T-cell (primary cell): ENCODE measurements around the gene PRDM10. TPM values are rescaled to one million over a fixed set of nuclear protein-coding genes. Genes with fewer than 3 reads are reported as not detected.

Source experiments
- ATAC-seq, 4 experiments: fragments of 200-7000 bp in 3 of 4; fragments of 150-1000 bp in 1 of 4; cut with Tn5 transposase; replicated peaks in 1 of 4; 1 replicate in 3 of 4; 2 replicates in 1 of 4; pipeline ENCODE4 v1.10.0; 2021; ENCODE audit warnings: moderate library complexity in 3 of 4, mild to moderate bottlenecking in 2 of 4, moderate number of reproducible peaks in 1 of 4
- CTCF ChIA-PET, 2 donors: fragments of 300-600 bp; sonication (Branson Sonifier 250); formaldehyde crosslinking; loops; one replicate each; lab custom pipeline; 2022; ENCODE audit warnings: antibody characterized with exemption in 2 of 2; lab: Charles Lee
- POLR2A ChIA-PET, 2 donors: fragments of 300-600 bp; sonication (Branson Sonifier 250); formaldehyde crosslinking; loops; one replicate each; lab custom pipeline; 2022; ENCODE audit warnings: antibody characterized with exemption in 2 of 2; lab: Charles Lee
- DNase-seq, 35 experiments: peaks; one replicate each; pipeline versions ENCODE4 v3.0.0 to v3.0.0-alpha.2; 2013 to 2023
- H3K27ac ChIP-seq: one replicate; pipeline ENCODE4 v1.5.1; 2013; ENCODE audit warnings: low read length
- H3K27me3 ChIP-seq, 2 experiments: replicated peaks in 1 of 2; 1 replicate in 1 of 2; 2 replicates in 1 of 2; pipeline versions ENCODE4 v1.6.1 to v1.7.0; 2013; ENCODE audit warnings: low read length in 1 of 2, mixed read lengths in 1 of 2; ENCODE audit not compliant: control insufficient read depth in 2 of 2, insufficient read depth in 2 of 2; ENCODE audit errors: extremely low read depth in 1 of 2
- H3K36me3 ChIP-seq, 2 donors: 1 replicate in 1 of 2; 2 replicates in 1 of 2; pipeline versions ENCODE4 v1.6.1 to v1.7.0; 2013; ENCODE audit warnings: low read length in 1 of 2; ENCODE audit not compliant: control insufficient read depth in 2 of 2, insufficient read depth in 1 of 2; ENCODE audit errors: extremely low read depth in 1 of 2
- H3K4me1 ChIP-seq, 2 experiments: 1 replicate in 1 of 2; 2 replicates in 1 of 2; pipeline versions ENCODE4 v1.6.1 to v1.7.0; 2013; ENCODE audit warnings: low read length in 2 of 2, mixed read lengths in 1 of 2; ENCODE audit not compliant: insufficient read depth in 2 of 2, control insufficient read depth in 1 of 2; ENCODE audit errors: extremely low read depth in 1 of 2
- H3K4me3 ChIP-seq, 2 donors: 1 replicate in 1 of 2; 2 replicates in 1 of 2; pipeline versions ENCODE4 v1.5.1 to v1.7.0; 2013; ENCODE audit warnings: mild to moderate bottlenecking in 2 of 2, low read length in 1 of 2, moderate library complexity in 1 of 2; ENCODE audit not compliant: control insufficient read depth in 1 of 2; ENCODE audit errors: extremely low read depth in 1 of 2
- H3K9me3 ChIP-seq: 2 replicates; pipeline ENCODE4 v1.7.0; 2013
- H3K27ac Mint-ChIP-seq, 2 donors: one replicate each; pipeline ENCODE4 v1.8.0; 2020 to 2021; ENCODE audit warnings: mild to moderate bottlenecking in 2 of 2, mixed read lengths in 2 of 2
- H3K27me3 Mint-ChIP-seq, 2 donors: one replicate each; pipeline ENCODE4 v1.8.0; 2021 to 2022; ENCODE audit warnings: mixed read lengths in 2 of 2
- H3K36me3 Mint-ChIP-seq: one replicate; pipeline ENCODE4 v1.8.0; 2021; ENCODE audit warnings: mixed read lengths
- H3K4me1 Mint-ChIP-seq, 3 donors: one replicate each; pipeline ENCODE4 v1.8.0; 2020 to 2022; ENCODE audit warnings: mixed read lengths in 3 of 3, mild to moderate bottlenecking in 1 of 3
- H3K4me3 Mint-ChIP-seq, 3 donors: one replicate each; pipeline ENCODE4 v1.8.0; 2020 to 2022; ENCODE audit warnings: mild to moderate bottlenecking in 3 of 3, mixed read lengths in 3 of 3, moderate library complexity in 3 of 3
- H3K9me3 Mint-ChIP-seq, 3 donors: one replicate each; pipeline ENCODE4 v1.8.0; 2020 to 2022; ENCODE audit warnings: mixed read lengths in 3 of 3
- WGBS: methylation state at CpG from one replicate; pipeline ENCODE4 v1.1.5; 2013; ENCODE audit warnings: missing lambda C conversion rate; ENCODE audit not compliant: insufficient coverage; 5-methylcytosine and 5-hydroxymethylcytosine counted together
- total RNA-seq, 35 experiments: library from RNA in 6 of 35; stranded (reverse) in 6 of 35; fragments of 120-200 nt in 1 of 35; gene quantifications; one replicate each; pipeline versions ENCODE4 v1.2.1 to v1.2.4 and lab custom pipeline; 2013 to 2026

PRDM10 gene
- total RNA-seq, 5 donors from 2014 or later (not counting 1 experiment from before 2014, with no cell fraction given): 10.0 to 15.6 (median 14.2) TPM

DNA sequence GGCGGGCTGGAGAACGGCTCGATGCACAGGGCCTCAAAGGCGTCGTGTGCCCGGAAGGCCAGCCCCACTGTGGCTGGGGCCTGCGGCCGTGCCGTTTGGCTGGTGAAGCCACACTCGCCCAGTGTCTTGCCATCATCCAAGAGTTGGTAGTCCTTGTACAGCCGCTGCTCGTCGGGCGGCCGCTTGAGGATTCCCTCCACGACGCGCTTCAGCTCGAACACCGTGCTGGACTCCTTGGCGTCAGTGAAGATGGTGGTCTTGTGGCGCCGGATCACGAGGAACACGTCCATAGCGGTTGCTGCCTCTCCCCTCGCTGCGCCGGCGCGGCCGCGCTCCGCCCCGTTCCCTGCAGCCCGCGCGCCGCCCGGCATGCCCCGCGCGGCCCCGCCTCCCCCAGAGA, 30.3 kb upstream of the PRDM10 start:
- Histone ChIP-seq H3K4me3 (no peak overlapping the region), H3K4me1 (no peaks in the 10 kb centered on the region), H3K36me3 (no peaks in the 10 kb centered on the region), H3K27me3 (peaks cover 0 to 4% of the 10 kb centered on the region in 2 experiments), H3K9me3 (no peaks in the 10 kb centered on the region), H3K27ac (no peak overlapping the region)
- DNase-seq (no peak), ATAC-seq (no peak)
- Mint-ChIP-seq H3K27ac (no peak overlapping the region), H3K9me3 (no peaks in the 10 kb centered on the region), H3K36me3 (no peaks in the 10 kb centered on the region), H3K4me1 (no peaks in the 10 kb centered on the region), H3K4me3 (no peak overlapping the region), H3K27me3 (peaks cover 5 to 8% of the 10 kb centered on the region in 2 donors)
- POLR2A ChIA-PET: interaction anchor here in 1 of 2 donors (0.6 kb wide), 1 partner anchor 9 kb away, joined by 4 read pairs; no protein-coding TSS in a partner anchor
- CTCF ChIA-PET: interaction anchor here in 1 of 2 donors (0.7 kb wide), 1 partner anchor 130 kb away, joined by 6 read pairs; no protein-coding TSS in a partner anchor
- WGBS: 91% methylated on average over 20 of the region's 44 CpGs

DNA sequence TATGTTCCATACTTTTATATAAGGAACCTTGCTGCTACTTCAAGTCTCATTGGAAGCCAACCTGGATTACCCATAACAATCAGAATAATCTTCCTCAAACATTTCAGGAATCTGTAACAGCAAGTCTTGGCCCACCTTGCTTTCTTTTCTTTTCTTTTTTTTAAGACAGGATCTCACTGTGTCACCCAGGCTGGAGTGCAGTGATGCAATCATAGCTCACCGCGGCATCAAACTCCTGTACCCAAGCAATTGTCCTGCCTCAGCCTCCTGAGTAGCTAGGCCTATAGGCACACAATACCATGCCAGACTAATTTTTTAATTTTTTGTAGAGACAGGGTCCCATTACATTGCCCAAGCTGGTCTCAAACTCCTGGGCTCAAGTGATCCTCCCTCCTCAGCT, 29.3 kb upstream of the PRDM10 start:
- peaks cover 3 to 8% of the 10 kb centered on the region in 2 donors for H3K27me3 Mint-ChIP-seq

DNA sequence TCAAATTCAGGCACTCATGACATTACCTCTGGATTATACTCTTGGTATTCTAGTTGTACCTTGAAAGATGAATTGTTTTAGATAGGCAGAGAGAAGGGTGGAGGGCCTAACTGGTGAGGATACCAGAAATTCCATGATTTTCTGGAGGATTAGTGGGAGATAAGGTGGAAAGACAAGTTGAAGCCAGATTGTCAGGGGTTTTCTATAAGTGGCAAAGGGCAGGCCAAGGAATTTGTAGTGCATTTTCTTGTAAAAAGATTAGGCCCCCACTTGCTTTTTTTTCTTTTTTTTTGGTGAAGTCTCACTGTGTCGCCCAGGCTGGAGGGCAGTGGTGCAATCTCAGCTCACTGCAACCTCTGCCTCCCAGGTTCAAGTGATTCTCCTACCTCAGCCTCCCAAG, 28.4 kb upstream of the PRDM10 start:
- H3K36me3 Mint-ChIP-seq: no peaks in the 10 kb centered on the region
- H3K4me1 Mint-ChIP-seq: no peaks in the 10 kb centered on the region
- H3K27ac Mint-ChIP-seq: no peak overlapping the region
- ATAC-seq: no peak
- Histone ChIP-seq H3K4me1 (no peaks in the 10 kb centered on the region), H3K27ac (no peak overlapping the region), H3K36me3 (no peaks in the 10 kb centered on the region), H3K9me3 (no peaks in the 10 kb centered on the region), H3K27me3 (peaks cover 0 to 4% of the 10 kb centered on the region in 2 experiments), H3K4me3 (no peak overlapping the region)
- 100% methylated on average over 1 of the region's 1 CpG for WGBS
- no peak overlapping the region for H3K4me3 Mint-ChIP-seq
- ChIA-PET POLR2A (interaction anchor here in 1 of 2 donors (0.8 kb wide), 1 partner anchor 101 kb away, joined by 3 read pairs; no protein-coding TSS in a partner anchor), CTCF (no interaction called here)
- H3K27me3 Mint-ChIP-seq: peaks cover 3 to 8% of the 10 kb centered on the region in 2 donors
- no peaks in the 10 kb centered on the region for H3K9me3 Mint-ChIP-seq
- no peak for DNase-seq

More for the DNA sequence above, 29.3 kb upstream of the PRDM10 start:
- DNase-seq (no peak), ATAC-seq (no peak)
- Mint-ChIP-seq H3K36me3 (no peaks in the 10 kb centered on the region), H3K27ac (no peak overlapping the region), H3K4me1 (no peaks in the 10 kb centered on the region), H3K4me3 (no peak overlapping the region), H3K9me3 (no peaks in the 10 kb centered on the region)
- no peaks in the 10 kb centered on the region for H3K4me1 ChIP-seq
- no peaks in the 10 kb centered on the region for H3K36me3 ChIP-seq
- WGBS: no CpG with 5 or more reads among the region's 2 CpGs
- CTCF ChIA-PET: interaction anchor here in 1 of 2 donors (0.5 to 0.7 kb wide), 2 partner anchors 49 to 277 kb away, joined by 3 to 4 read pairs; no protein-coding TSS in a partner anchor
- H3K27me3 ChIP-seq: no peaks in the 10 kb centered on the region
- H3K4me3 ChIP-seq: no peak overlapping the region
- no peak overlapping the region for H3K27ac ChIP-seq
- POLR2A ChIA-PET: interaction anchor here in 1 of 2 donors (0.8 kb wide), 1 partner anchor 100 kb away, joined by 3 read pairs; no protein-coding TSS in a partner anchor
- H3K9me3 ChIP-seq: no peaks in the 10 kb centered on the region

DNA sequence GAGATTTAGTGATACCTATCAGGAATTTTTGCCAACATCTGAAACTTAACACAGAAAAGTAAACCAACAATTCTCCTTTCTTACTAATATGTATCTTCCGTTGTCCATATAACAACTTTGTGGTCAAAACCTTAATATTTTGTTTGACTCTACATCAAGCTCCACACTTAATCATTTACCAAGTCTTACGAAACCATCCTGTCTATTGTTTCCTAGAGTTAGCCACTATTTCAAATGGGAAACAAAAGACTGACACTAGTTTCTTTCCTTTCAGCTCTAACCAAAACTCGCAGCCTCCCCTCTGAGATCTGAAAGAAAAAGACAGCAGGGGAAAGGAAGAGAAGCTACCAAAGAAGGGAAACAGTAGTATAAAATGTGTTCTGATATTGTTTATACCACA, 26.5 kb upstream of the PRDM10 start:
- no peak overlapping the region for H3K27ac ChIP-seq
- Mint-ChIP-seq H3K27ac (no peak overlapping the region), H3K9me3 (no peaks in the 10 kb centered on the region), H3K27me3 (peaks cover 3 to 4% of the 10 kb centered on the region in 2 donors), H3K36me3 (no peaks in the 10 kb centered on the region), H3K4me3 (no peak overlapping the region), H3K4me1 (no peaks in the 10 kb centered on the region)
- POLR2A ChIA-PET: no interaction called here
- H3K9me3 ChIP-seq: no peaks in the 10 kb centered on the region
- peaks cover 0 to 4% of the 10 kb centered on the region in 2 experiments for H3K27me3 ChIP-seq
- CTCF ChIA-PET: interaction anchor here in 1 of 2 donors (0.6 kb wide), 1 partner anchor 186 kb away, joined by 4 read pairs; no protein-coding TSS in a partner anchor
- ATAC-seq: no peak
- H3K4me3 ChIP-seq: no peak overlapping the region
- WGBS: 100% methylated on average over 2 of the region's 3 CpGs
- no peak for DNase-seq
- H3K36me3 ChIP-seq: no peaks in the 10 kb centered on the region
- H3K4me1 ChIP-seq: no peaks in the 10 kb centered on the region

DNA sequence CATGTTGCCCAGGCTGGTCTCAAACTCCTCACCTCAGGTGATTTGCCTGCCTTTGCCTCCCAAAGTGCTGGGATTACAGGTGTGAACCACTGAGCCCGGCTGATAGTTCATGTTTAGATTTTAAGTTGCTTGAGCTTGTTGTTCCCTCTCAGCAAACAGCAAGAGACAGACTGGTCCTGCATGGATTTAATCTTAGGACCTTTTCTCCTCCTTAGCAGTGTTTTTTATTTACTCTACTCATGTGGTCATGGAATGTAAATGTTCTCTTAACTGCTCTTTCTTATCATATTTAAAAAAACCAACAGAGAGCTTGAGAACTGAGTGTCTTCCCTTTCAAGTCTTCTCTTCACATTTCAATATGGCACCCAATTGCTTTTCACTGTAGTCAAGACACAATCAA, 22.7 kb upstream of the PRDM10 start:
- ChIA-PET CTCF (interaction anchor here in 1 of 2 donors (0.5 kb wide), 1 partner anchor 1250 kb away, joined by 4 read pairs; no protein-coding TSS in a partner anchor), POLR2A (no interaction called here)
- DNase-seq (no peak), ATAC-seq (no peak)
- Mint-ChIP-seq H3K27ac (no peak overlapping the region), H3K36me3 (no peaks in the 10 kb centered on the region), H3K27me3 (peaks cover 3 to 4% of the 10 kb centered on the region in 2 donors), H3K4me3 (no peak overlapping the region), H3K4me1 (no peaks in the 10 kb centered on the region), H3K9me3 (no peaks in the 10 kb centered on the region)
- H3K9me3 ChIP-seq: no peaks in the 10 kb centered on the region
- no peaks in the 10 kb centered on the region for H3K36me3 ChIP-seq
- no peak overlapping the region for H3K27ac ChIP-seq
- H3K4me3 ChIP-seq: no peak overlapping the region
- H3K27me3 ChIP-seq: peaks cover 0 to 4% of the 10 kb centered on the region in 2 experiments
- no peaks in the 10 kb centered on the region for H3K4me1 ChIP-seq
- 83% methylated on average over 1 of the region's 1 CpG for WGBS

DNA sequence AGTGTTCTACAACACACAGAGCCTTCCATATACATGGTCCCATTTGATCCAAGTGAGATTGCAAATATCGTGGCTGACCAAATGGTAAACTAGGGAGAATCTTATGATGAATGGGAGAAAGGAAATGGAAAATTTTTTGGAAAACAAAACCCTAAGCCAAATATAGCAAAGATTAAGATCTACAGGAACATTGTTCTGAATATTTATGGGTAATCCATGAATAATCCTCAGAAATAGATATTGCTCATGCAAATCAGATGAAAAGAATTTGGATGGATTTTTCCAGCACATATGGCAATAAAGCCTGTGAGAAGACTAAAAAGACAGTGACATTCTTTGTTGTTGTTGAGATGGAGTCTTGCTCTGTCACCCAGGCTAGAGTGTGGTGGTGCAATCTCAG, 21.7 kb upstream of the PRDM10 start:
- Histone ChIP-seq H3K36me3 (no peaks in the 10 kb centered on the region), H3K27ac (no peak overlapping the region), H3K4me1 (no peaks in the 10 kb centered on the region), H3K27me3 (peaks cover 0 to 4% of the 10 kb centered on the region in 2 experiments), H3K9me3 (no peaks in the 10 kb centered on the region), H3K4me3 (no peak overlapping the region)
- H3K9me3 Mint-ChIP-seq: no peaks in the 10 kb centered on the region
- peaks cover 3 to 4% of the 10 kb centered on the region in 2 donors for H3K27me3 Mint-ChIP-seq
- no CpG with 5 or more reads among the region's 1 CpG for WGBS
- no peaks in the 10 kb centered on the region for H3K36me3 Mint-ChIP-seq
- DNase-seq (no peak), ATAC-seq (no peak)
- H3K4me1 Mint-ChIP-seq: no peaks in the 10 kb centered on the region
- ChIA-PET POLR2A (interaction anchor here in 1 of 2 donors (0.7 kb wide), 1 partner anchor 8 kb away, joined by 4 read pairs; no protein-coding TSS in a partner anchor), CTCF (no interaction called here)
- no peak overlapping the region for H3K4me3 Mint-ChIP-seq
- H3K27ac Mint-ChIP-seq: no peak overlapping the region
